CD4-positive, alpha-beta T cell treated with Interleukin-15 for 1 hour (primary cell): ENCODE results near the gene MOB1A.
"Not testable (repeated sequence)": the region's sequence is repeated elsewhere in the genome, so short reads cannot be mapped to it uniquely, and the experiment has no call there.

ENCODE experiments used
- DNase-seq: peaks from one replicate; pipeline ENCODE4 v3.0.0-alpha.2; 2020

MOB1A gene

DNA sequence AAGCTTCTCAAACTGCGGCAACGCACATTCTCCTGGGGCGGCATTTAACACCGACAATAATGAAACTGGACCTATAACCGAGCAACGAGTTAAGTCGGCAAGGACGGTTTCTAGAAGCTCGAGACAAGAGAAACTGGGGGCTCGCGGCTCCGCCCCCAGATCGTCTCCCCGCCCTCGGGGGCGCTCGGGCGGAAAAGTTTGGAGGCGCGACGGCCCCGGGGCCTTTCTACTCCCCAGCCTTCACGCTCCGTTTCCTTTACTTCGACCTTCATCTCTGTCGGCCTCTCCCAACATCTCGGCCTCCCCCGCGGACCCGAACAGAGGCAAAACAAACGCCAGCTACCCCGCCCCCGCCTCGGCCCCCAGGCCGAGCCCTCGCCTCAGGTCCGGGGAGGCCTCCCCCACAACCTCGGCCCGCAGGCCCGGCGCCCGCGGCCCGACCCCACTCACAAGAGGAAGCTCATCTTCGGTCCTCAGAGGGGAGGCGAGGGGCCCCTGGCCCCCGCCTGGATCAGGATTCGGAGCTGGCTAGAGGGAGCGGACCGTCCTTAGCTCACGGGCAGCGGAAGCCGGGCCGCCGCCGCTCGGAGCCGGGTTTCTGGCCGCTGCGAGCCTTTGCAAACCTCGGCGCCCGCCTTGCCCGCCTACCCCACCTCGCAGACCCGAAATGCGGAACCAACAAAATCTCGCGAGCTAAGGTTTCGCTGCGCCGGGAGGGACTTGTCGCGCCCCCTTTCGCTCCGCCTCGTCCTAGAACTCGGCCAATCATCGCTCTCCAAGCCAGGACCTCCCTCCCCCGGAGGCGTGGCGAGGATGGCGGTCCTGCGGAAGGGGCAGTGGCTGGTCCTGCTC is at the start of gene MOB1A:
Gene MOB1A, minus strand, starts transcription at position 669 of the 852 bp plus-strand sequence. Its CDS starts 205 bp downstream, at position 464.
- peak; percentile 97 for DNase-seq

DNA sequence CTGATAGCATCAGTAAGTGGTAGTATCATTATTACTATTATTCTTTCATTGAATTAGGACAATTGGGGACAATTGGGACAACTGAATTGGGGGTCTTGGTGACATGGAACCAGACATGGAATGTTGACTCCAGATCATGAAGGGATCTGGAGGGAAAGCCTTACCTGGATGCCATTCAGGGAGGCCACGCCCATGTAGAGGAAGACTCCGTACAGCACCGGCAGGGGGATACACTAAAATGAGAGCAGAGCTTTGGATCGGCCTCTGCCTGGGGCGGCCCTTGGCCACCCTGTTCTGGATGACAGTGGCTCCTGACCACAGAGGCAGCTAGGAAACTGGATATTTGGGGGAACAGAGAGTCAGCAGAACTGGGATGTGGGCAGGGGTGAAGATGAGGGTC is 49.0 kb upstream of the MOB1A start:
- no peak for DNase-seq

- DNase-seq, result no peak
These were observed 48.1 kb upstream of the MOB1A start for GRCh38 chr2:74226648-74227213.

DNA sequence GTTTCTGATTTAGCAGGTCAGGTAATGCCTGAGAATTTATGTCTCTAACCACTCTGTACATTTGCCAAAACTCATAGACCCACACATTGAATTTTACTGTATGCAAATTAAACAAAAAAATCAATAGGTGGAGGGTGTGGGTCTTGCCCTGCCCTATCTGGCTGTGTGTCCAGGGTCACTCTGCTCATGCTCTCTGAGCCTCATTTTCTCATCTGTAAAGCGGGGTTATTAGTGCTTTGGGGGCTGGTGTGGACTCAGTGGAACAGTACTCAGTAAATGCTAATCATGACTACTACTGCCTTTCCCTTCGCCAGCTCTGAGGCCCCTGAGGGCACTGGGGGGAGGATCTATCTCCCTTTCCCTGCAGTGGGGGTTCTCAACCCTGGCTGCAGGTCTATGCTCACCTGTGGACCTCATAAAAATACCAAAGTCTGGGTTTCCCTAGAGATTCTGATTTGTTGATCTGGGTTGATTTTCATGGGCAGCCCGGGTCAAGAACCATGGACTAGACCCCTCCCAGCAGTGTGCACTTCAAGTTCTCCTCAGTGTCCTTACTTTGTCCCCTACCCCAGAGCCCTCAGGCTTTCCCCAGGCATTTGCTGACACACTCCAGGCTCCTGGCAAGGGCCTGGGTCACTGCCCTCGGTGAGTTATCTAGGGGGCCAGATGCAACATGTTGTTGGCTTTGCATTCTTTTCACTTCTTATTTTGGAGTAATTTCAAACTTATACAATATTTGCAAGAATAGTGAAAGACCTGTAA is 47.2 kb upstream of the MOB1A start:
- DNase-seq, result no peak

DNA sequence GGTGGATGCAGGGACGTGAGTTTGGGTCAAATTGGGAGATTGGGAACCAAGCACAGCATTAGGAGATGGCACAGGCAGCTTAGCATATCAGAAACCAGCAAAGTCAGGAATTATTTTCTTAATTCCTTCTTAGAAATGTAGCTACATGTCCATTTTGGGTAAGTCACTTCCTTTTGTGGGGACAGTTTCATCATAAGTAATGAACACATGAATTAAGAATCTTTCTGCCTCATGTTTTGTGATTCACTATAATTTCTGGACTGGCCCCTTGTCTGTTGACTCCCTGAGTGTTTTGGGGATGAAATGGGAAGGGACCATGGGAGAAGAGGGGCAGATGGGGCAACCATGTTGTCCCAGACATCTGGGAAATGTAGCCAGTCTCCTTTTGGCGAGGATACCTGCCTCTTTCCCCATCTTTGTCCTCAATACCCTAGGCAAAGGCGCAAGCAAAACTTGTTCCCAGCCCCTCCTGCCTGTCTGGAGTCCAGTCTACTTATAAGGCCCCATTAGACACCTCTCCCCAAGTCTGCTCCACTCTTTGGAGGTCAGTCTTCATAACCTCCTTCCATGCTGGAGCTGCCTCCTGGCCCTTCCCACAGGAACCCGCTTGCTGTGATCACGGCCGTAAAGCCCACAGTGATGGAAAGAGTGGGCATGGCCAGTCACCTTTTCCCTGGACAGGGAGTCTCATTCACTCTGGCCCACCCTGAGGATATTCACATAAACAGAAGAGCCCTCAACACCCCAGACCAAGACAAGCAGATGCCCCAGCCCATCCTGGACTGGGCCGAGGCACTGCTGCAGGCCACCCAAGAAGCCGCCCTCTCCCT is 45.5 kb upstream of the MOB1A start:
- no peak for DNase-seq

DNA sequence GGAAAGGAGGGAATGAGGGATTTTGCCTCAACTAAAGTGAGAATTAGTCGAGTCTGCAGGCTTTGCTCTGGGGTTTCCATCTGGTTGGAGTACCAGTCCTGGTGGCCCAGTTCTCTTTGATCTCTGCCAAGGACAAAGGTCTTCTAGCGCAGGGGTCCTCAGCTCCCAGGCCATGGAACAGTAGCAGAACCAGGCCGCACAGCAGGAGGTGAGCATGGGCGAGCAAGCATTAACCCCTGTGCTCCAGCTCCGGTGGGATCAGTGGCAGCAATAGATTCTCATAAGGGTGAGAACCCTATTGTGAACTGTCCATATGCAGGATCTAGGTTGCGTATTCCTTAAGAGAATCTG is 43.6 kb upstream of the MOB1A start:
- DNase-seq, result no peak

- no peak for DNase-seq
These were observed 43.1 kb upstream of the MOB1A start for GRCh38 chr2:74221604-74222299.

DNA sequence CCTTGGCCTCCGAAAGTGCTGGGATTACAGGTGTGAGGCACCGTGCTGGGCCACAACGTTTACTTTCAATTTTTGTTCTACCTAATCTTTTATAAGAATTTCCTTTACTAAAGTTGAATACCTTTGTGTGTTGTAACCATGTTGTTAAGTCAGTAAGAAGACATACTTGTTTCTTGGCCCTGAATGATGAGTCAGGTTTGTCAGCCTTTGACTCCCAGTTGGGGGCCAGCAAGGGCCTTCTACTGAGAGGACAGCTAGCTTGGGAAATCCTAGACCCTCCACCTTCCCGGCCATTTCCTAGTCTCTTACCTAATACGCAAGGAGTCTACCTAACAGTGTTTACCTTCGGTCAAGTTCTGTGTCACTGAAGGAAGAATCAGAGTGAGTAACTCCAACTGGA is 42.4 kb upstream of the MOB1A start:
- DNase-seq, result no peak

- DNase-seq, result no peak
These were observed 41.3 kb upstream of the MOB1A start for GRCh38 chr2:74219846-74220486.

GRCh38 chr2:74216642-74217041 is 38.0 kb upstream of the MOB1A start:
- no peak for DNase-seq

- not testable (repeated sequence) for DNase-seq
These were observed 37.1 kb upstream of the MOB1A start for GRCh38 chr2:74215771-74216170.

GRCh38 chr2:74212702-74213410 is 34.2 kb upstream of the MOB1A start:
- no peak for DNase-seq

DNA sequence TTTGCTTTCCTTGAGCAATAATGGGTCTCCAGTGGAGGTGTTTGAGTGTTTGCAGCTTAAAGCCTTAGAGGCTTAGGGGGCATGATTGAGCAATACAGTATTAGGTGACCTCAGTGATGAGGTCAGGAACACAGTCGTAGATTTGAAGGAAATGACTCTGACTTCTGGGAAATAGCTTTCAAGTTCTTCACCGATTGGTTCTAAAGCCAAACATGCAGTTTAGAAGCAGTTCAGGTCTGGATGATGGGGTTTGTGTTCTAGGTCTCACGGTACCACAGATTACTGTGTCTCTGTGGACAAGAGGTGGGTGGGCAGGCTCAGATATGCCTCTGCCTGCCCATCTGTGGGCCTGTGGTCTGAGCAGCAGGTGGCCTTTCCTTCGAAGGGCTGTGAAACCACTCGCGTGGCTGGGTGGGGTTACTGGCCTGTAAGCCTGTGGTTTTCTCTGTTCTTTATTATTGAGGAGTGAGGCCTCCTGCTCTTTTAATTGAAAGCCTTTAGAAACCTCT is 27.6 kb upstream of the MOB1A start:
- DNase-seq, result peak; percentile 54

- peak; percentile 27 for DNase-seq
These were observed 26.9 kb upstream of the MOB1A start for GRCh38 chr2:74205596-74205995.

DNA sequence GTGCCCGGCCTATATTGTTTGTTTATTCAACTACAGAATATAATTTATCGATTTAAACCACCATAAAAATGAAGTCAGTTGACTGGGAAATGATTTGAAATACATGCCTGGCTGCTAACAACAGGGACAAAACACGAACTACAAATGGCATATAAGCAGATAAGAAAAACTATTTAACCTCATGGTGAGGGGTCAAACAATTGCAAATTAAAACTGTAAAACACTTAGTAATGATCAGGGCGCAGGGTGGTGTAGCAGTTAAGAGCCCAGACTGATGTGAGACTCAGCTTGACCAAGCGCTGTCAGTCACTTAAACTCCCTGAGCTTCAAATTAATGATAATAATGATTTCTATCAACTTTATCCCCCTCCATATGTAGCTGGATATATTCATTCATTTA is 26.4 kb upstream of the MOB1A start:
- no peak for DNase-seq

DNA sequence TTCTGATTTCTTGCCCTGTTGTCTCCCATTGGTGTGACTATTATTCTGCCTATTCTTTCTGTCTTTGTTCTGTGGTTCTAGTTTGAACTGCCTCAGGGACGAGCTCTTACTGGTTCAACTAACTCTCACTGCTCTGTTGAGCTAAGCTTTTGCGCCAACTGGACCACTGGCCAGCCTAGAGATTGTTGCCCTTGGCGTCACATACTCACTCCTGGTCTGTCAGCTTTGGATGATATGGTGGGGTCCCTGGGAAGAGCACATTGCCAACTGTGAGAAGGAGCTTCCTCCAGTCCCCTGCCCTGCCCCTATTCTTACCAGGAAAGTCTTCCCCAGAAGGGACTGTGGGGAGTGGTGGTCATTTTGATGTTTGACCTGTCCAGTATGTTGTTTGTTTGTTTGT is 25.8 kb upstream of the MOB1A start:
- DNase-seq, result no peak

DNA sequence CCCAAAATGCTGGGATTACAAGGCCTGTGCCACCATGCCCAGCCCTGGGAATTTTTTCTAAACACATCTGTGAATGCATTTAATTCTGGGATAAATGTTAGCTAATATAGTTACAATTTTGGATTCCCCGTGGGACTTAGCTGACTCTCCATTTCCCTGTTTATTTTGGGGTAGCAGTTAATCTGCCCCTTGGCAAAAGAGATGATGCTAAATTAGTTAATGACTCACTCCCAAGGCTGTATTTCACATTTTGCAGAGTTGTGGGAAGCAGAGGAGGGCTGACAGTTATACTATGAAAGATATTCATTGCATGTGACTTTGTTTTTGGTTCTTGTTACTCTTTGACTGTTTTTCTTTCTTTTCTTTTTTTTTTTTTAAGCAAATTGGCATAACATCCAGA is 22.9 kb upstream of the MOB1A start:
- DNase-seq, result no peak

DNA sequence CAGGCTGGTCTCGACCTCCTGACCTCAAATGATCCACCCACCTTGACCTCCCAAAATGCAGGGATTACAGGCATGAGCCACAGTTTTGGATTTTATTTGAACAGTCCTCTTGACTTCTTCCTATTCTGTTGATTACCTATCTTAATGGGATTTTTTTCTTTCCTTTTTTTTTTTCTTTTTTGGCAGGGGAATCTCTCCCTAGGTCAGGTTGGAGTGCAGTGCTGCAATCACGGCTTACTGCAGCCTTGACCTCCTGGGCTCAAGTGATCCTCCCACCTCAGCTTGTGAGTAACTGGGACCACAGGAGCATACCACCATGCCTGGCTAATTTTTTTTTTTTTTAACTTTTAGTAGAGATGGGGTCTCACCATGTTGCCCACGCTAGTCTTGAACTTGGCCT is 22.5 kb upstream of the MOB1A start:
- DNase-seq, result no peak

GRCh38 chr2:74199871-74200305 is 21.2 kb upstream of the MOB1A start:
- no peak for DNase-seq

DNA sequence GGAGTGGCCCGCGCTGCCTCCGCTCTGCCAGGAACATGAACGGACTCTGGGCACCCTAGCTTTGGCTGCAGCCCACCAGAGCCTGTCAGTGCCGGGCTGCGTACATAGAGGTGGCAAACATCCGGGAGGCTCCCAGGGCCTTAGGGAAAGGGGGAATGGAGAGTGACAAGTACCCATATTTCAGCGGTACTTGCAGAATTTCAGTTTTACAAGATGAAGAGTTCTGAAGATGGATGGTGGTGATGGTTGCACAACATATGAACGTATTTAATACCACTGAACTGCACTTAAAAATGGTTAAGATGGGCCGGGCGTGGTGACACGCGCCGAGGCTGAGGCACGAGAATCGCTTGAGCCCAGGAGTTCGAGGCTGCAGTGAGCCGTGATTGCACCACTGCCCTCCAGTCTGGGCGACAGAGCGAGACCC is 20.6 kb upstream of the MOB1A start:
- no peak for DNase-seq
